Right hindlimb (tissue), 1 donor: ENCODE measurements around the gene TSPAN12.

Source experiments
- DNase-seq: peaks from one replicate; pipeline ENCODE4 v3.0.0-alpha.2; 2018

Gene TSPAN12

GRCh38 chr7:120841608-120842007 is 16.3 kb downstream of the TSPAN12 start:
- DNase-seq, result no peak

GRCh38 chr7:120838281-120838682 is 19.7 kb downstream of the TSPAN12 start:
- DNase-seq, result no peak

GRCh38 chr7:120837599-120837998 is 20.3 kb downstream of the TSPAN12 start:
- DNase-seq, result no peak

- DNase-seq, result no peak
Measured at GRCh38 chr7:120836556-120837115, 21.3 kb downstream of the TSPAN12 start.

- DNase-seq, result no peak
Measured at GRCh38 chr7:120834726-120835125, 23.2 kb downstream of the TSPAN12 start.

GRCh38 chr7:120833546-120833945 is 24.4 kb downstream of the TSPAN12 start:
- no peak for DNase-seq

GRCh38 chr7:120832803-120833202 is 25.1 kb downstream of the TSPAN12 start:
- DNase-seq, result no peak

GRCh38 chr7:120831260-120831659 is 26.7 kb downstream of the TSPAN12 start:
- no peak for DNase-seq

- DNase-seq, result no peak
Measured at GRCh38 chr7:120829487-120829886, 28.5 kb downstream of the TSPAN12 start.

GRCh38 chr7:120828528-120828927 is 29.4 kb downstream of the TSPAN12 start:
- no peak for DNase-seq

- DNase-seq, result no peak
Measured at GRCh38 chr7:120827371-120828118, 30.4 kb downstream of the TSPAN12 start.

GRCh38 chr7:120825576-120825975 is 32.4 kb downstream of the TSPAN12 start:
- DNase-seq, result no peak

- no peak for DNase-seq
Measured at GRCh38 chr7:120825152-120825551, 32.8 kb downstream of the TSPAN12 start.

GRCh38 chr7:120819861-120820260 is 38.1 kb downstream of the TSPAN12 start:
- no peak for DNase-seq

- no peak for DNase-seq
Measured at GRCh38 chr7:120817851-120818250, 40.1 kb downstream of the TSPAN12 start.

- DNase-seq, result no peak
Measured at GRCh38 chr7:120814253-120814939, 43.5 kb downstream of the TSPAN12 start.

- DNase-seq, result no peak
Measured at GRCh38 chr7:120813546-120814252, 44.2 kb downstream of the TSPAN12 start.

GRCh38 chr7:120813089-120813488 is 44.9 kb downstream of the TSPAN12 start:
- DNase-seq, result no peak

- DNase-seq, result no peak
Measured at GRCh38 chr7:120809260-120809659, 48.7 kb downstream of the TSPAN12 start.

- no peak for DNase-seq
Measured at GRCh38 chr7:120807390-120807789, 50.6 kb downstream of the TSPAN12 start.

- DNase-seq, result no peak
Measured at GRCh38 chr7:120806669-120807068, 51.3 kb downstream of the TSPAN12 start.

- DNase-seq, result peak; percentile 60
Measured at GRCh38 chr7:120805636-120806388, 52.1 kb downstream of the TSPAN12 start.

- DNase-seq, result no peak
Measured at GRCh38 chr7:120802751-120803150, 55.2 kb downstream of the TSPAN12 start.
